ENCODE data around the gene CACNA1E.

CACNA1E gene

GRCh38 chr1:181661569-181661968 lies 178.3 kb downstream of the CACNA1E start:
- H3K23ac ChIP-seq (ENCODE audit: low read depth, low read length, poor library complexity): no peak overlapping the region
- H3K36me3 ChIP-seq (replicated peaks in 1 of 2; ENCODE audit: control insufficient read depth in 2 of 2, insufficient read depth in 2 of 2, low read length in 2 of 2): no peaks in the 10 kb centered on the region
- no peak overlapping the region for H3K27ac ChIP-seq (replicated peaks; ENCODE audit: low read length)
- H2BK5ac ChIP-seq (ENCODE audit: low read length): no peak overlapping the region
- no peak overlapping the region for H2AK5ac ChIP-seq (ENCODE audit: low read depth, low read length)
- H2BK120ac ChIP-seq (ENCODE audit: low read depth, low read length): no peak overlapping the region
- H3K4me3 ChIP-seq (ENCODE audit: low read length in 2 of 2): no peak overlapping the region
- no peaks in the 10 kb centered on the region for H3K79me1 ChIP-seq (ENCODE audit: low read depth, low read length)
- H2AFZ ChIP-seq (ENCODE audit: low read length): no peak overlapping the region
- no peak overlapping the region for H3K4ac ChIP-seq (ENCODE audit: low read length)
- no peak overlapping the region for H2BK15ac ChIP-seq (ENCODE audit: low read length)
- H4K8ac ChIP-seq (ENCODE audit: low read depth, low read length): no peak overlapping the region
- WGBS, 2 donors (ENCODE audit: extremely low coverage in 2 of 2, insufficient read length in 2 of 2, insufficient replicate concordance in 1 of 2): no CpG with 5 or more reads among the region's 1 CpG
- no peaks in the 10 kb centered on the region for H3K27me3 ChIP-seq (ENCODE audit: control insufficient read depth in 3 of 3, insufficient read depth in 3 of 3, low read depth in 1 of 3, low read length in 3 of 3)
- DNase-seq (ENCODE audit: low spot score): no peak
- no peak overlapping the region for H3K14ac ChIP-seq (ENCODE audit: low read length)
- peaks cover 0 to 4% of the 10 kb centered on the region in 2 donors for H3K4me1 ChIP-seq (ENCODE audit: control insufficient read depth in 2 of 2, insufficient read depth in 1 of 2, low read depth in 1 of 2, low read length in 2 of 2)
- H3K9ac ChIP-seq (ENCODE audit: low read depth, low read length, poor library complexity): no peak overlapping the region
- no peak overlapping the region for H3K18ac ChIP-seq (ENCODE audit: low read length)
- H4K91ac ChIP-seq (ENCODE audit: low read depth, low read length, poor library complexity): no peak overlapping the region
- H2BK12ac ChIP-seq (ENCODE audit: low read length): no peak overlapping the region
- no peak overlapping the region for H3K4me2 ChIP-seq (ENCODE audit: insufficient read depth, low read length, poor library complexity, severe bottlenecking)
- H3K9me3 ChIP-seq (replicated peaks in 1 of 2; ENCODE audit: control insufficient read depth in 2 of 2, insufficient read depth in 1 of 2, low read depth in 1 of 2, low read length in 2 of 2): no peaks in the 10 kb centered on the region

GRCh38 chr1:181662606-181663005 lies 179.3 kb downstream of the CACNA1E start:
- Histone ChIP-seq H3K27me3 (ENCODE audit: control insufficient read depth in 3 of 3, insufficient read depth in 3 of 3, low read depth in 1 of 3, low read length in 3 of 3) (no peaks in the 10 kb centered on the region), H3K36me3 (replicated peaks in 1 of 2; ENCODE audit: control insufficient read depth in 2 of 2, insufficient read depth in 2 of 2, low read length in 2 of 2) (no peaks in the 10 kb centered on the region), H2AK5ac (ENCODE audit: low read depth, low read length) (no peak overlapping the region), H3K9me3 (replicated peaks in 1 of 2; ENCODE audit: control insufficient read depth in 2 of 2, insufficient read depth in 1 of 2, low read depth in 1 of 2, low read length in 2 of 2) (no peaks in the 10 kb centered on the region), H2AFZ (ENCODE audit: low read length) (no peak overlapping the region), H3K18ac (ENCODE audit: low read length) (no peak overlapping the region), H3K79me1 (ENCODE audit: low read depth, low read length) (no peaks in the 10 kb centered on the region), H4K91ac (ENCODE audit: low read depth, low read length, poor library complexity) (no peak overlapping the region), H2BK120ac (ENCODE audit: low read depth, low read length) (no peak overlapping the region), H3K4me3 (ENCODE audit: low read length in 2 of 2) (no peak overlapping the region), H3K14ac (ENCODE audit: low read length) (no peak overlapping the region), H3K4me2 (ENCODE audit: insufficient read depth, low read length, poor library complexity, severe bottlenecking) (no peak overlapping the region), H3K23ac (ENCODE audit: low read depth, low read length, poor library complexity) (no peak overlapping the region), H4K8ac (ENCODE audit: low read depth, low read length) (no peak overlapping the region), H2BK5ac (ENCODE audit: low read length) (no peak overlapping the region), H3K9ac (ENCODE audit: low read depth, low read length, poor library complexity) (no peak overlapping the region), H3K4ac (ENCODE audit: low read length) (no peak overlapping the region), H2BK12ac (ENCODE audit: low read length) (no peak overlapping the region), H2BK15ac (ENCODE audit: low read length) (no peak overlapping the region), H3K27ac (replicated peaks; ENCODE audit: low read length) (no peak overlapping the region), H3K4me1 (ENCODE audit: control insufficient read depth in 2 of 2, insufficient read depth in 1 of 2, low read depth in 1 of 2, low read length in 2 of 2) (peaks cover 0 to 4% of the 10 kb centered on the region in 2 donors)
- no peak for DNase-seq (ENCODE audit: low spot score)

DNA sequence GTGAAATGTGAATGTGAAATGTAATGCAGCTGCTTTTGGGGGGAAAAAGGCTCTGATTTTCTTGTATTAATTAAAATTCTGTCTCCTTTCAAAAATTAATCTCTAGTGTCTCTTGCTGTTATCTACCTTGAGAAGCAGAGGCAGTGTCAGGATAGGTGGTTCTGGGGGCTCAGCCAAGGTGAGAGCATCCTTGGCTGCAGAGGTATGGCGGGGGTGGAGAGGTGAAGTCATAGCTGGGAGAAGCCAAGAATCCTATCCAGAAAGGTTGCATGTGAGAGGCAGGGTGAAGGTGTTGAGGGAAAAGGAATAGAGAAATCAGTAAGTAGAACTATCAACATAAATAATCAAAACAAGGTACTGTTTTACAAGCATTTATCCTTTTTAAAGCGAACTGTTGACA lies 181.2 kb downstream of the CACNA1E start:
- H3K9me3 ChIP-seq (replicated peaks in 1 of 2; ENCODE audit: control insufficient read depth in 2 of 2, insufficient read depth in 1 of 2, low read depth in 1 of 2, low read length in 2 of 2): no peaks in the 10 kb centered on the region
- no peaks in the 10 kb centered on the region for H3K27me3 ChIP-seq (ENCODE audit: control insufficient read depth in 3 of 3, insufficient read depth in 3 of 3, low read depth in 1 of 3, low read length in 3 of 3)
- no peak overlapping the region for H4K8ac ChIP-seq (ENCODE audit: low read depth, low read length)
- no peak overlapping the region for H2BK12ac ChIP-seq (ENCODE audit: low read length)
- no peak overlapping the region for H3K4ac ChIP-seq (ENCODE audit: low read length)
- no peak overlapping the region for H3K14ac ChIP-seq (ENCODE audit: low read length)
- no CpG with 5 or more reads among the region's 2 CpGs for WGBS, 2 donors (ENCODE audit: extremely low coverage in 2 of 2, insufficient read length in 2 of 2, insufficient replicate concordance in 1 of 2)
- no peak overlapping the region for H4K91ac ChIP-seq (ENCODE audit: low read depth, low read length, poor library complexity)
- no peak overlapping the region for H2AK5ac ChIP-seq (ENCODE audit: low read depth, low read length)
- H3K79me1 ChIP-seq (ENCODE audit: low read depth, low read length): no peaks in the 10 kb centered on the region
- DNase-seq (ENCODE audit: low spot score): no peak
- H3K18ac ChIP-seq (ENCODE audit: low read length): no peak overlapping the region
- no peak overlapping the region for H2AFZ ChIP-seq (ENCODE audit: low read length)
- H3K4me1 ChIP-seq (ENCODE audit: control insufficient read depth in 2 of 2, insufficient read depth in 1 of 2, low read depth in 1 of 2, low read length in 2 of 2): no peaks in the 10 kb centered on the region
- no peak overlapping the region for H3K23ac ChIP-seq (ENCODE audit: low read depth, low read length, poor library complexity)
- no peak overlapping the region for H3K9ac ChIP-seq (ENCODE audit: low read depth, low read length, poor library complexity)
- no peak overlapping the region for H3K27ac ChIP-seq (replicated peaks; ENCODE audit: low read length)
- H2BK15ac ChIP-seq (ENCODE audit: low read length): no peak overlapping the region
- no peak overlapping the region for H3K4me2 ChIP-seq (ENCODE audit: insufficient read depth, low read length, poor library complexity, severe bottlenecking)
- no peak overlapping the region for H2BK120ac ChIP-seq (ENCODE audit: low read depth, low read length)
- no peaks in the 10 kb centered on the region for H3K36me3 ChIP-seq (replicated peaks in 1 of 2; ENCODE audit: control insufficient read depth in 2 of 2, insufficient read depth in 2 of 2, low read length in 2 of 2)
- H3K4me3 ChIP-seq (ENCODE audit: low read length in 2 of 2): no peak overlapping the region
- no peak overlapping the region for H2BK5ac ChIP-seq (ENCODE audit: low read length)

GRCh38 chr1:181669246-181669645 lies 185.9 kb downstream of the CACNA1E start:
- Histone ChIP-seq H3K18ac (ENCODE audit: low read length) (no peak overlapping the region), H2AK5ac (ENCODE audit: low read depth, low read length) (no peak overlapping the region), H2BK12ac (ENCODE audit: low read length) (no peak overlapping the region), H3K9ac (ENCODE audit: low read depth, low read length, poor library complexity) (no peak overlapping the region), H2BK5ac (ENCODE audit: low read length) (no peak overlapping the region), H3K27me3 (ENCODE audit: control insufficient read depth in 3 of 3, insufficient read depth in 3 of 3, low read depth in 1 of 3, low read length in 3 of 3) (no peaks in the 10 kb centered on the region), H3K79me1 (ENCODE audit: low read depth, low read length) (no peaks in the 10 kb centered on the region), H3K27ac (replicated peaks; ENCODE audit: low read length) (no peak overlapping the region), H3K4me1 (ENCODE audit: control insufficient read depth in 2 of 2, insufficient read depth in 1 of 2, low read depth in 1 of 2, low read length in 2 of 2) (peaks cover 0 to 1% of the 10 kb centered on the region in 2 donors), H3K9me3 (replicated peaks in 1 of 2; ENCODE audit: control insufficient read depth in 2 of 2, insufficient read depth in 1 of 2, low read depth in 1 of 2, low read length in 2 of 2) (no peaks in the 10 kb centered on the region), H2BK15ac (ENCODE audit: low read length) (no peak overlapping the region), H4K8ac (ENCODE audit: low read depth, low read length) (no peak overlapping the region), H3K4me3 (ENCODE audit: low read length in 2 of 2) (no peak overlapping the region), H3K4ac (ENCODE audit: low read length) (no peak overlapping the region), H3K14ac (ENCODE audit: low read length) (no peak overlapping the region), H4K91ac (ENCODE audit: low read depth, low read length, poor library complexity) (no peak overlapping the region), H2BK120ac (ENCODE audit: low read depth, low read length) (no peak overlapping the region), H3K36me3 (replicated peaks in 1 of 2; ENCODE audit: control insufficient read depth in 2 of 2, insufficient read depth in 2 of 2, low read length in 2 of 2) (no peaks in the 10 kb centered on the region), H2AFZ (ENCODE audit: low read length) (no peak overlapping the region), H3K4me2 (ENCODE audit: insufficient read depth, low read length, poor library complexity, severe bottlenecking) (no peak overlapping the region), H3K23ac (ENCODE audit: low read depth, low read length, poor library complexity) (no peak overlapping the region)
- DNase-seq (ENCODE audit: low spot score): no peak
- no CpG with 5 or more reads among the region's 6 CpGs for WGBS, 2 donors (ENCODE audit: extremely low coverage in 2 of 2, insufficient read length in 2 of 2, insufficient replicate concordance in 1 of 2)

Data from neuronal stem cell (in vitro differentiated cells).